GM19328 (cell line): ENCODE data around the gene UQCC2.

Experiments used
- ATAC-seq: cut with Tn5 transposase; IDR thresholded peaks from one replicate; pipeline ENCODE4 v1.9.1; 2021; ENCODE audit warnings: mild to moderate bottlenecking, moderate library complexity; ENCODE audit not compliant: unreplicated experiment

UQCC2 gene

GRCh38 chr6:33692078-33692759 lies 19.3 kb downstream of the UQCC2 start:
- ATAC-seq, result no peak

GRCh38 chr6:33691456-33692077 lies 19.9 kb downstream of the UQCC2 start:
- ATAC-seq, result no peak

GRCh38 chr6:33690766-33691165 lies 20.7 kb downstream of the UQCC2 start:
- ATAC-seq, result no peak

- ATAC-seq, result no peak
Observed at GRCh38 chr6:33689879-33690278, 21.6 kb downstream of the UQCC2 start.

- ATAC-seq, result no peak
Observed at GRCh38 chr6:33689148-33689494, 22.4 kb downstream of the UQCC2 start.

- ATAC-seq, result no peak
Observed at GRCh38 chr6:33688451-33689147, 22.9 kb downstream of the UQCC2 start.

- ATAC-seq, result no peak
Observed at GRCh38 chr6:33688006-33688405, 23.5 kb downstream of the UQCC2 start.

- no peak for ATAC-seq
Observed at GRCh38 chr6:33686981-33687975, 24.2 kb downstream of the UQCC2 start.

- no peak for ATAC-seq
Observed at GRCh38 chr6:33686225-33686924, 25.1 kb downstream of the UQCC2 start.

- ATAC-seq, result no peak
Observed at GRCh38 chr6:33685411-33686224, 25.9 kb downstream of the UQCC2 start.

GRCh38 chr6:33684983-33685382 lies 26.5 kb downstream of the UQCC2 start:
- ATAC-seq, result no peak

GRCh38 chr6:33684428-33684896 lies 27.0 kb downstream of the UQCC2 start:
- ATAC-seq, result no peak

- no peak for ATAC-seq
Observed at GRCh38 chr6:33683576-33684427, 27.7 kb downstream of the UQCC2 start.

GRCh38 chr6:33683051-33683571 lies 28.4 kb downstream of the UQCC2 start:
- no peak for ATAC-seq

GRCh38 chr6:33682341-33682740 lies 29.2 kb downstream of the UQCC2 start:
- ATAC-seq, result no peak

- no peak for ATAC-seq
Observed at GRCh38 chr6:33679761-33680160, 31.7 kb downstream of the UQCC2 start.

GRCh38 chr6:33678932-33679490 lies 32.5 kb downstream of the UQCC2 start:
- no peak for ATAC-seq
